ENCODE data around the gene FBXL17.

- TF ChIP-seq POLR2AphosphoS5 (IDR thresholded peaks at IDR 0.05; ENCODE audit: low read depth, low read length) = no peak
- TF ChIP-seq, protein P1, sequence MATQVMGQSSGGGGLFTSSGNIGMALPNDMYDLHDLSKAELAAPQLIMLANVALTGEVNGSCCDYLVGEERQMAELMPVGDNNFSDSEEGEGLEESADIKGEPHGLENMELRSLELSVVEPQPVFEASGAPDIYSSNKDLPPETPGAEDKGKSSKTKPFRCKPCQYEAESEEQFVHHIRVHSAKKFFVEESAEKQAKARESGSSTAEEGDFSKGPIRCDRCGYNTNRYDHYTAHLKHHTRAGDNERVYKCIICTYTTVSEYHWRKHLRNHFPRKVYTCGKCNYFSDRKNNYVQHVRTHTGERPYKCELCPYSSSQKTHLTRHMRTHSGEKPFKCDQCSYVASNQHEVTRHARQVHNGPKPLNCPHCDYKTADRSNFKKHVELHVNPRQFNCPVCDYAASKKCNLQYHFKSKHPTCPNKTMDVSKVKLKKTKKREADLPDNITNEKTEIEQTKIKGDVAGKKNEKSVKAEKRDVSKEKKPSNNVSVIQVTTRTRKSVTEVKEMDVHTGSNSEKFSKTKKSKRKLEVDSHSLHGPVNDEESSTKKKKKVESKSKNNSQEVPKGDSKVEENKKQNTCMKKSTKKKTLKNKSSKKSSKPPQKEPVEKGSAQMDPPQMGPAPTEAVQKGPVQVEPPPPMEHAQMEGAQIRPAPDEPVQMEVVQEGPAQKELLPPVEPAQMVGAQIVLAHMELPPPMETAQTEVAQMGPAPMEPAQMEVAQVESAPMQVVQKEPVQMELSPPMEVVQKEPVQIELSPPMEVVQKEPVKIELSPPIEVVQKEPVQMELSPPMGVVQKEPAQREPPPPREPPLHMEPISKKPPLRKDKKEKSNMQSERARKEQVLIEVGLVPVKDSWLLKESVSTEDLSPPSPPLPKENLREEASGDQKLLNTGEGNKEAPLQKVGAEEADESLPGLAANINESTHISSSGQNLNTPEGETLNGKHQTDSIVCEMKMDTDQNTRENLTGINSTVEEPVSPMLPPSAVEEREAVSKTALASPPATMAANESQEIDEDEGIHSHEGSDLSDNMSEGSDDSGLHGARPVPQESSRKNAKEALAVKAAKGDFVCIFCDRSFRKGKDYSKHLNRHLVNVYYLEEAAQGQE (IDR thresholded peaks at IDR 0.05; ENCODE audit: insufficient read depth in 1 of 2, low read depth in 2 of 2, low read length in 2 of 2) = no peak
- no peak for TF ChIP-seq TAF1 (IDR thresholded peaks at IDR 0.05; ENCODE audit: borderline replicate concordance, insufficient read depth, low read length)
- TF ChIP-seq SIN3A (IDR thresholded peaks at IDR 0.05; ENCODE audit: borderline replicate concordance, insufficient read depth, low read length) = no peak
- no peak for TF ChIP-seq FOXP2 (optimal IDR thresholded peaks at IDR 0.05; ENCODE audit: borderline replicate concordance, extremely low read depth, extremely low read length, insufficient read depth)
These were observed 404.3 kb downstream of the FBXL17 start for GRCh38 chr5:107977550-107978071.
